ENCODE results near the gene TBX18.

The TBX18 gene

GRCh38 chr6:84748376-84748775 lies 16.0 kb downstream of the TBX18 start:
- no peak for DNase-seq (ENCODE audit: low spot score)

GRCh38 chr6:84743616-84744015 lies 20.8 kb downstream of the TBX18 start:
- DNase-seq (ENCODE audit: low spot score), result no peak

GRCh38 chr6:84740385-84740784 lies 24.0 kb downstream of the TBX18 start:
- DNase-seq (ENCODE audit: low spot score), result no peak

GRCh38 chr6:84739866-84740208 lies 24.6 kb downstream of the TBX18 start:
- no peak for DNase-seq (ENCODE audit: low spot score)

- no peak for DNase-seq (ENCODE audit: low spot score)
These were observed 25.2 kb downstream of the TBX18 start for GRCh38 chr6:84738996-84739865.

- no peak for DNase-seq (ENCODE audit: low spot score)
These were observed 30.5 kb downstream of the TBX18 start for GRCh38 chr6:84733889-84734288.

- DNase-seq (ENCODE audit: low spot score), result no peak
These were observed 32.5 kb downstream of the TBX18 start for GRCh38 chr6:84731901-84732300.

- no peak for DNase-seq (ENCODE audit: low spot score)
These were observed 33.0 kb downstream of the TBX18 start for GRCh38 chr6:84731401-84731800.

- DNase-seq (ENCODE audit: low spot score), result no peak
These were observed 35.8 kb downstream of the TBX18 start for GRCh38 chr6:84728602-84729001.

- DNase-seq (ENCODE audit: low spot score), result no peak
These were observed 45.2 kb downstream of the TBX18 start for GRCh38 chr6:84719152-84719551.

- DNase-seq (ENCODE audit: low spot score), result no peak
These were observed 46.1 kb downstream of the TBX18 start for GRCh38 chr6:84718038-84718955.

GRCh38 chr6:84709121-84709520 lies 55.3 kb downstream of the TBX18 start:
- no peak for DNase-seq (ENCODE audit: low spot score)

GRCh38 chr6:84707171-84707570 lies 57.2 kb downstream of the TBX18 start:
- DNase-seq (ENCODE audit: low spot score), result no peak

- DNase-seq (ENCODE audit: low spot score), result no peak
These were observed 68.2 kb downstream of the TBX18 start for GRCh38 chr6:84696166-84696565.

GRCh38 chr6:84691978-84692623 lies 72.3 kb downstream of the TBX18 start:
- DNase-seq (ENCODE audit: low spot score), result no peak

GRCh38 chr6:84688141-84688873 lies 76.1 kb downstream of the TBX18 start:
- DNase-seq (ENCODE audit: low spot score), result no peak

- DNase-seq (ENCODE audit: low spot score), result no peak
These were observed 77.0 kb downstream of the TBX18 start for GRCh38 chr6:84687431-84687830.

GRCh38 chr6:84685983-84686584 lies 78.3 kb downstream of the TBX18 start:
- peak; percentile 8 for DNase-seq (ENCODE audit: low spot score)

- no peak for DNase-seq (ENCODE audit: low spot score)
These were observed 82.6 kb downstream of the TBX18 start for GRCh38 chr6:84681693-84682326.

- no peak for DNase-seq (ENCODE audit: low spot score)
These were observed 88.7 kb downstream of the TBX18 start for GRCh38 chr6:84675651-84676050.

GRCh38 chr6:84674395-84674794 lies 90.0 kb downstream of the TBX18 start:
- no peak for DNase-seq (ENCODE audit: low spot score)

Measured in hematopoietic multipotent progenitor cell treated with erythropoietin and hydrocortisone succinate and interleukin-3 and kit ligand, for 15 days (in vitro differentiated cells).